ENCODE measurements around the gene SAMD15.
A peak's percentile ranks its signal among the peaks of the same experiment; 100 is the strongest.
"Not testable (repeated sequence)": the region's sequence is repeated elsewhere in the genome, so short reads cannot be mapped to it uniquely, and the experiment has no call there.

SAMD15 gene

DNA sequence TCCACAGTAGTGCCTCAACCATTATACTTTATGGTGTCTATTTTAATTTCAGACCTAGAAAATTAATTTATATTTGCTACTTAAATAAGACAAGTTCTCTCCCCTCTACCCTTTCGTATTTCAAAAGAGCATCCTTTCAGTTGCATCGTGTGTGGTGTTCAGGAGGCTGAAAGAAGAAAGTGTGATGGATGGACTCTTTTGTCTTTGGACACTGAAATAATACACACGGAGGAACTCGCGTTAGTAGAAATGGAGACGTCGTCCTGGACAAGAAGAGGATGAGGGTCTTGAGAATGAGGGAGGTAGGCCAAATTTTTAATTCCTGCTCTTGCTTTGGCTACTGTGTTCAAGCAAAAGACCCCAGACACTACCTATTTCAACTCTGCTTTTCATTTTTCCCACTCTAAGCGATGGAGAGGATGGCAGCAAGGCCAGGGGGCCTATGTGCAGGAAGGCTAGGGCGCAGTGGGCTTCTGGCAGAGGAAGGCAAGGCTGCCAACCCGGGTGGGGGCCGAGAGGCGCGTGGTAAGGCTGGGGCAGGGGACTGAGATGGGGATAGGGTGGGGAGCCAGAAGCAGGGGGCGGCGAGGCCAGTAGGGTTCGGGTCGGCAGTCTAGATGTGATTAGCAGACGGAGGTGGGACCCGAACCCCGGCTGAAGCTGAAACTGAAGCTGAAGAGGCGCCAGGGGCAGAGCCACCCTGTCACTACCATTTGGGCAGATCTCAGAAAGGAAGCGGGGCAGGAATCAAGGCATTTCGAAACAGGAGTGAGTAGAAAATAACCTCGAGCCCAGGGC, 1.0 kb upstream of the SAMD15 start:
- DNase-seq (ENCODE audit: low spot score): no peak

DNA sequence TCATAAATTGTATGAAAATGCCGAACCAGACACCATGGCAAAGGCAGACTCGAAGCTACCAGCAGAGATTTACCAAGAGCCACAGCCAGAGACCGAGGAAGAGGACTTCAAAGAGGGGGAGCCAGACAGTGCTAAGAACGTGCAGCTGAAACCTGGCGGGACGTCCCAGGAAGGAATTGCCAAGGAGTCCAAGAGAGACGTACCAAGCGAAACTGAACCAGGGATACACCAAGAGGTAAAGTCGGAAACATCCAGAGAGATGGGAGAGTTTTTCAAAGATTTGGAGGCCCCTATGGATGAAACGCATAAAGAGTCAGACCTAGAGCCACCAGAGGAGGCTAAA, 294 bp downstream of the SAMD15 start:
- peak; percentile 7 for DNase-seq (ENCODE audit: low spot score)

DNA sequence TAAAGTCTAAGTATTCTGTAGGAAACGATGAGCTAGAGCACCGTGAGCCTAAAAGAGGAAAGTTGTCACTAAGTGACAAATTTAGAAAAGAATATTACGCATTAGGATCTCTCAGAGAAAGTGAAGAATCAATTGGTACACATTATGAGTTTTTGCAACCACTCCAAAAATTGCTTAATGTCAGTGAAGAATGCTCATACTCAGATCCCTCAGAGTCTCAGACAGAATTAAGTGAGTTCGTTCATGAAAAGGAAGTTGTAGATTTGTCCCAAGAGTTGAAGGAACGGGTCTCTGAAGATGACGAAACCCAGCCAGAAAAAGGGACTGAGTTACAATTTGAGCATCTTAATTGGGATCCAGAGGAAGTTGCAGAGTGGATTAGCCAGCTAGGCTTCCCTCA, 1.5 kb downstream of the SAMD15 start:
- no peak for DNase-seq (ENCODE audit: low spot score)

DNA sequence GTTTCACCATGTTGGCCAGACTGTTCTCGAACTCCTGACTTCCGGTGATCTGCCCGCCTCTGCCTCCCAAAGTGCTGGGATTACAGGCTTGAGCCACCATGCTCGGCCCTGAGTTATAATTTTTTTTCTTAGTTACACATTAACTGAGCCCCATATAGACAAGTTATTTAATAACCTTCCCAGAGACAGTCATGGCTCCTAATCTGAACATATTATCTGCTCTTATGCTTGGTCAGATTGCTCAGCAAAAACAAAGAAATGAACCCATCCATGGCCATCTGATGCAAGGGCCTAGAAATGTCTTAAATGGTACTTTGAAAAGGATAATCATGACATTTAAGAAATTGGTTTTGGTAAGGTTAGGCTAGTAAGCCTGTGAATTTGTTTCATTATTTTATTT, 13.0 kb downstream of the SAMD15 start:
- no peak for DNase-seq (ENCODE audit: low spot score)

DNA sequence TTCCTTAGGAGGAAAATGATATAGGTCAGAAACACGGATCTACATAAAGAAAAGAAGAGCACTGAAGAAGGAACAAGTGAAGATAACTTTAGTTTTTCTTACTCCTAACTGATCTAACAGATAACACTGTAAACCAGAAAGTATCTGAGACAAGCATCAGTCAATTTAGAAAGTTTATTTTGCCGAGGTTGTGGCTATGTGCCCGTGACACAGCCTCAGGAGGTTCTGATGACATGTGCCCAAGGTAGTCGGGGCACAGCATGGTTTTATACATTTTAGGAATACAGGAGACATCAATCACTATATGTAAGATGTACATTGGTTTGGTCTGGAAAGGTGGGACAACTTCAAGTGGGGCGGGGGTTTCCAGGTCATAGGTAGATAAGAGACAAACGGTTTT, 23.0 kb downstream of the SAMD15 start:
- no peak for DNase-seq (ENCODE audit: low spot score)

DNA sequence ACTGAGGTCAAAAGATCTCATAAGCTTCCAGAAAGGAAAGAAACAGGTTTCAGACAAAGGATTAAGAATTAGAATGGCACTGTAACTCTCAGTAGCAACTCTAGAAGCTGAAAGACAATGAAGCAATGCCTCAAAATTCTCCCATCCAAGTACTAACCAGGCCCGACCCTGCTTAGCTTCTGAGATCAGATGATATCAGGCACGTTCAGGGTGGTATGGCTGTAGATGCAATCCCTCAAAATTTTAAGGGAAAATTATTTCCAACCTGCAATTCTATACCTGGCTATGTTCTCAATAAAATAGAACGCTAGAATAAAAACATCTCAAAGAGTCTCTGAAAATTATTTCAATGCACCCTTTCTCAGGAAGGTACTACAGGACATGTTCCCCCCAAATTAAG, 26.6 kb downstream of the SAMD15 start:
- no peak for DNase-seq (ENCODE audit: low spot score)

DNA sequence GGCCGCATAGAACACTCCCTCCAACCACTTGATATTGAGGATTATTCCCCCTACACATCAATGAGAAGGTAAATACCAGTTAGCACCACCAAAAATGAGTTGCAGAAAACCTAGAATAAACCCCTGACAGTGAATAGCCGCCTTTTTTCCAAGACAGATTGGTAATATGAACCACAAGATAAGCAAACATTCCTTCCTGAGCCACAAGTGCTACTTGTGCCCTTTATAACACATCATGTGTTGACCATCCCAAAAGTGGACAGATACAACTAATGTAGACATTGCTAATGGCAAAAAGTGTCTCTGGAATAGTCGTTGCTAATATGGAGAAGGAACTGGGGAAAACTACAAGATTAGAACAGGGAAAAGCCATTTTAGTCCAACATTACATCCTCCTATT, 28.9 kb downstream of the SAMD15 start:
- DNase-seq (ENCODE audit: low spot score): no peak

DNA sequence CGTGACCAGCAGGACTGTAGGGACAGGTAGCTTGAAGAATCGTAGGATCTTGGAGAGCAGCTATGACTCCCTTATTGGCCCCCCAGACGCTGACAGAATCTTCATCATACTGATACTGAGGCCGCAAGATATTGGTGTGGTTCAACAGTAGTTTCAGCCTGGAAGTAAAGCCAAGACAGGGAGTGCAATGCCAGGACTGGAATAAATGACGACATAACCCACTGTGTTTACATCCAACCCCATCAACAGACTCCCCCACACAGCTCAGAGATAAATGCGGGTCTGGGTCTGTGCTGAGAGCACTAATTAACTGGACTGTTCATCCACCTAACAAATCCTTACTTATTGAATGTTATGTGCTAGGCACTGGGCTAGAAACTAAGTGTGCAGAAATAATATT, 29.5 kb downstream of the SAMD15 start:
- no peak for DNase-seq (ENCODE audit: low spot score)

DNA sequence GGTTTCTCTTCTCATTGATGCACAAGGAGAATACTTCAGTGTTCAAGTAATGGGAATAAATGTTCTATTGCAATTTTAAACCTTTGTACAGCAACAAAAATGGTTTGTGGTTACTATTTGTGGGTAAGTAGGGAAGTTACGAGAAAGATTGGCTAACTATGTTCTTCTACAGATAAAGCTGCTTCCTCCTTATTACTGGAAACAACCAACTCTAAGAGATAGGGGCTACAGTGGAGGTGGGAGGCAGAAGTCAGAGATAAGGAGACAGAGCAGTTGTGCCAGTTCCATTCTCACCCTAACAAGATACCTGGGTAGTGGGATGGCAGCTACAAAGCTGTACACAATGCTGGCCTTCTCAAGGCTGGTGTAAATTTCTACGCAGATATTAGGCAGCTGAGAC, 30.0 kb downstream of the SAMD15 start:
- no peak for DNase-seq (ENCODE audit: low spot score)

DNA sequence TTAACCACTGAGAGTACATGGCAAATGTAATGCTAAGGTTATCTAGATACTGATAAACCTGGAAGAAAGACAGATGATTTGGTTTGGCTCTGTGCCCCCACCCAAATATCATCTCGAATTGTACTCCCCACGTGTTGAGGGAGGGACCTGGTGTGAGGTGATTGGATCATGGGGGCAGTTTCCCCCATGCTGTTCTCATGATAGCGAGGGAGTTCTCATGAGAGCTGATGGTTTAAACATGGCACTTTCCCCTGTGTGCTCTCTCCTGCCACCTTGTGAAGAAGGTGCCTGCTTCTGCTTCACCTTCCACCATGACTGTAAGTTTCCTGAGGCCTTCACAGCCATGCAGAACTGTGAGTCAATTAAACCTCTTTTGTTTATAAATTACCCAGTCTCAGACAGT, 32.0 kb downstream of the SAMD15 start:
- no peak for DNase-seq (ENCODE audit: low spot score)

DNA sequence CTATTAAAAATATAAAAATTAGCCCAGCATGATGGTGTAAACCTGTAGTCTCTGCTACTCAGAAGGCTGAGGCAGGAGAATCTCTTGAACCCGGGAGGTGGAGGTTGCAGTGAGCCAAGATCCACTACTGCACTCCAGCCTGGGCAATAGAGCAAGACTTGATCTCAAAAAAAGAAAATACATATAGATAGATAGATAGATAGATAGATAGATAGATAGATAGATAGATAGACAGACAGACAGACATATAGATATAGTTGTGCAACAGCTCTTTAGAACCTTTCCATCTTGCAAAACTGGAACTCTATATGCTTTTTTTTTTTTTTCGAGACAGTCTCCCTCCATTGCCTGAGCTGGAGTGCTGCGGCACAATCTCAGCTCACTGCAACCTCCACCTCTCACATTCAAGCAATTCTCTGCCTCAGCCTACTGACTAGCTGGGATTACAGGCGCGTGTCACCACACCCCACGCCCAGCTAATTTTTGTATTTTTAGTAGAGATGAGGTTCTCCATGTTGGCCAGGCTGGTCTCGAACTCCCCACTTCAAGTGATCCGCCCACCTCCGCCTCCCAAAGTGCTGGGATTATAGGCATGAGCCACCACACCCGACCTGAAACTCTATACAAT, 38.3 kb downstream of the SAMD15 start:
- not testable (repeated sequence) for DNase-seq (ENCODE audit: low spot score)

DNA sequence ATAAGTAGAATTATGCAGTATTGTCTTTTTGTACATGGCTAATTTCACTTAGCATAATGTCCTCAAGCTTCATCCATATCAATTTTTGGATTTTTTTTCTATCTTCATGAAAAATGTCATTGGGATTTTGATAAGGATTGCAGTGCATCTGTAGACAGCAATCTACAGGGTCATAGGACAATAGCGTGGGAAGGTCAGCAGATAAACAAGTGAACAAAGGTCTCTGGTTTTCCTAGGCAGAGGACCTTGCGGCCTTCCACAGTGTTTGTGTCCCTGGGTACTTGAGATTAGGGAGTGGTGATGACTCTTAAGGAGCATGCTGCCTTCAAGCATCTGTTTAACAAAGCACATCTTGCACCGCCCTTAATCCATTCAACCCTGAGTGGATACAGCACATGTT, 38.9 kb downstream of the SAMD15 start:
- not testable (repeated sequence) for DNase-seq (ENCODE audit: low spot score)

DNA sequence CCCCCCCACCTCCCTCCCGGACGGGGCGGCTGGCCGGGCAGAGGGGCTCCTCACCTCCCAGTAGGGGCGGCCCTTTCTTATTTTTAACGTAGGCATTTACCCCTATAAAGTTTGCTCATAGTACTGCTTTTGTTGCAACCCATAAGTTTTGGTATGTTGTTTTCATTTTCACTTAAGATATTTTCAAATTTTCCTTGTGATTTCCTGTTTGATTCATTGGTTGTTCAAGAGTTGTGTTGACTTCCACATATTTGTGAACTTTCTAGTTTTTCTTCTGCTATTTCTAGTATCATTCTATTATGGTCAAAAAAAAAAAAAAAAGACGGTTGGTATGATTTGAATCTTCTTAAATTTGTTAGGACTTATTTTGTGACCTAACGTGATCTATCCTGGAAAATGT, 39.7 kb downstream of the SAMD15 start:
- DNase-seq (ENCODE audit: low spot score): no peak

DNA sequence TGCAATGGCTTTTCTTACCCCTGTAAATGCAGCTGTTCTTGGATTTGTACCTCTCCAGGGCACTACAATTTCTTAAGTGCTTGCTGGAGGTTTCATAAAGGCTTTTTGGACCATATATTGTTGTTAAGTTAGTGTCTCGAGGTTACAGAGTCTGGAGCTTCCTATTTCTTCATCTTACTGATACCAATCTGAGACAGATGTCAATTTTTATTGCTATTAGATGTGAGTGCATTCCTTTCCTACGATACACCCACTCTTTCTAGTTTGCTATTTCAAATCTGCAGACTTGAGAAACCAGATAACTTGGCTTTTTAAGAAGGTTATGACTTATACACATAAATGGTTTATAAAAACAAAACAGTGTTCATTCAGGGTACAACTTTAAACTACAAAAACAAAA, 44.0 kb downstream of the SAMD15 start:
- DNase-seq (ENCODE audit: low spot score): peak; percentile 29

DNA sequence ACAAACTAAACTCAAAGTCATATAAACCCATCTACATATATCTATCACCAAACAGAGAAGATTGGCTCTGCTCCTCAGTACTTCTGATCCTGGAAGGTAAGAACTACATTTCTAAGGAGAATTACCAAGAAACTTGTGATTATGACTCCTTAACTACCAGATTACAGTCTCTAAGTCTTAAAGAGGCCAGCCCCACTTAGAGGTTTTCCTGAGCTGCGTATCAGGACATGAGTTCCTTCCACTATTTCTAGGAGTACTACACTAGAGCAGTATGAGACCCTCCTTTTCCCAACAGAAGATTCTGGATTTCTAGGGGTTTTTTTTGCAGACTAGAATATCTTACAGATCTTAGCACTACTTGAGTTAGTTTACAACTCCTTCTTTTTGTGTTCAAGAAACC, 46.2 kb downstream of the SAMD15 start, which contains the start of gene NOXRED1:
TSS of gene NOXRED1 (minus strand) at position 101 of the 400 bp plus-strand sequence. CDS start 634 bp downstream, outside the sequence.
- DNase-seq (ENCODE audit: low spot score): no peak

DNA sequence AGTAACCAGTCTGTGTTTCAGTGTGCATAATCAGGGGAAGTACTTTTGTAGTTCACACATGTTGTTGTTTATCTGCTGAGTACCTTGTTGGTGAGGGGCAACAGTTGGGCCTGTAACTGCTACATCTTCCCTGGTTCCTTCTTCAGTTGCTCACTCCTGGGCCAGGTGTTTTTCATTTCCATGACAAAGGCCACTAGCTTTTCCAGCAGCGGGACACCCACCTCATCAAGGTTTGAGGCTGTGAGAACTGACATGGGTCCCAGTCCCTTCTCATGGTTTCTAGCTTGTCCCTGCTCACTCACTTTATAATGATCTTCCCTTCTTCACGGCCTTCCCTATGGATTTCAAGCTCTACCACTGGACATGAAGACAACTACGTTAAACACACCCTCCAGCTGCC, 47.7 kb downstream of the SAMD15 start:
- DNase-seq (ENCODE audit: low spot score): no peak

DNA sequence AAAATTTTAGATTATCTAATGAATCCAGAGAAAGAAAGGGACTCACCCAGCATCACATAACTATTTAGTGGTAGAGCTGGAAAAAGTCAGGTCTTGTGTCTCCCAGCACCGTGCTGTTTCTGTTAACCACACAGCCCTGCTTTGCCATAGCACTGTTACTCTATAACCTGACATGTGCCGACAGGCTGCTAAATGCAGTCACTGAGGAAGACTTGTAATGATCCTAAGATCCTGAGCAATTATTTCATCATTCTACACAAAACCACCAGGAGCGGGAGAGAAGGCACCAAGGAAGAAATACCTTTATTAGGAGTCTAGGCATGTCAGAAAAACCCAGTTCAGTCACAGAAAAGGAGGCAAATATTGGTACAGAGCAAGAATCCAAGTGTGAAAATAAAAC, 49.2 kb downstream of the SAMD15 start:
- no peak for DNase-seq (ENCODE audit: low spot score)

DNA sequence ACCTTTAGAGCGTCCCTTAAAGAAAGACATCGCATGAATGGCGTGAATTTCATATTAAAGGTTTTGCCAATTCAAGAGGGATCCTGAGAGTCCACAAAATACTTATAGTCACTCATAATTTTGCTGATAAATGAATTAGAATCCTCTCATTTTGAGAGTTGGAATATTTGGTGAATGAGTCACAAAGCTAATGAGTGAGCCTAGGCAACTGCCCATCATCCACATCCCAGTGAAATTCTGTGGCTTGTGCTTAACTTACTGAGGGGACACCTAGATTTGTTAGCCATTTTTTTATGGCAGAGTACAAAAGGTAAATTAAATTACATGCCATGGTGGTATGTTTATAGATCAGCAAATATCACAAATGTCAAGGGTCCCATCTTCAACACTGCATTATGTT, 58.9 kb downstream of the SAMD15 start:
- no peak for DNase-seq (ENCODE audit: low spot score)

DNA sequence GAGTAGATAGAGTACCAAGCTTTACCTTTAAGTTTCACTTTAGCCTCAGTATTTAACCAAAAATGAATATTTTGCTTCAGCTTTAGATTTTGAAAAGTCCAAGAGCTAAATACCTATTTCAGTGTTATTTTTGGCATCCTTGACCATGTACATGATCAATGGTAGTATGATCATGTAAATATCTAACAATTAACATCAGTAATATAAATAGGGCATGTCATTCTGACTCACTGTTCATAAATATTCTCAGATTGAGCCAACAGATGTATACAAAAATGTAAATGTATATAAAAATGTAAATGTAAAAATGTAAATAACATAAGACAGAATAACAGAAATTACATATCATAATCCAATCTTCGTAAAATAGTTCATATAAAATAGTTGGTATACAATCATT, 61.4 kb downstream of the SAMD15 start:
- no peak for DNase-seq (ENCODE audit: low spot score)

DNA sequence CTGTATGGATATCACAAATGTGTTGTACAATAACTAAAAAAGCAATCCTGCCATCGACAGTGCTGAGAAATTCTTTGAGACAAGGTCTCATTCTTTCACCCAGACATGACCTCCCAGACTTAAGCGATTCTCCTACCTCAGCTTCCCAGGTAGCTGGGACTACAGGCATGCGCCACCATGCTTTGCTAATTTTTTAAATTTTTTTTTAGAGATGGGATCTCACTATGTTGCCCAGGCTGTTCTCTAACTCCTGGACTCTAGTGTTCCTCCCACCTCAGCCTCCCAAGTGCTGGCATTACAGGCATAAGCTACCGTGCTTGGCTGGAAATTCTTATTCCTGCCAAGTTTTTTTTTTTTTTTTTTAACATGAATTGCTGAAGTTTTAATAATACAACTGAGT, 62.7 kb downstream of the SAMD15 start:
- DNase-seq (ENCODE audit: low spot score): no peak

All from GM03348 (cell line).